ENCODE results near the gene GAS2L2. TPM values are rescaled to one million over a fixed set of nuclear protein-coding genes. Genes with fewer than 3 reads are reported as not detected.

GAS2L2 gene
- total and polyA plus RNA-seq, 2 of the 8 experiments (the other 6 are each of a cell fraction or from before 2014, with no cell fraction given), result 0.09 to 0.13 TPM

GRCh38 chr17:35708951-35709350, 44.1 kb downstream of the GAS2L2 start:
- Histone ChIP-seq H3K14ac (ENCODE audit: insufficient read length) (no peak overlapping the region), H3K9ac (replicated peaks in 1 of 4; ENCODE audit: extremely low read depth in 1 of 4, low read depth in 3 of 4, low read length in 3 of 4) (no peak overlapping the region), H2BK20ac (ENCODE audit: low read length) (no peak overlapping the region), H3K18ac (ENCODE audit: extremely low read depth, low read length) (no peak overlapping the region), H3K4me1 (replicated peaks in 1 of 4; ENCODE audit: control insufficient read depth in 3 of 4, insufficient read depth in 4 of 4, low read length in 3 of 4) (no peaks in the 10 kb centered on the region), H4K8ac (ENCODE audit: extremely low read depth, insufficient read depth, low read length) (no peak overlapping the region), H2AFZ (ENCODE audit: low read length) (no peak overlapping the region), H3K9me3 (ENCODE audit: insufficient read depth in 2 of 2, low read depth in 1 of 2, low read length in 1 of 2) (no peaks in the 10 kb centered on the region), H4K5ac (ENCODE audit: insufficient read length, low read depth, low read length) (no peak overlapping the region), H4K91ac (replicated peaks; ENCODE audit: insufficient read length, low read length) (no peak overlapping the region), H3K27me3 (replicated peaks in 1 of 4; ENCODE audit: control insufficient read depth in 3 of 4, extremely low read depth in 1 of 4, insufficient read depth in 3 of 4, low read length in 3 of 4) (no peaks in the 10 kb centered on the region), H3K27ac (ENCODE audit: low read depth, low read length) (no peak overlapping the region), H2BK15ac (ENCODE audit: low read length) (no peak overlapping the region), H3K56ac (replicated peaks; ENCODE audit: insufficient read length, low read depth, low read length) (no peak overlapping the region), H3K23me2 (ENCODE audit: low read depth, low read length) (no peaks in the 10 kb centered on the region), H3K4me3 (ENCODE audit: extremely low read depth in 1 of 4, insufficient read depth in 2 of 4, low read depth in 3 of 4, low read length in 4 of 4) (no peak overlapping the region), H3K4me2 (ENCODE audit: insufficient read depth in 1 of 2, low read depth in 2 of 2, low read length in 2 of 2) (no peak overlapping the region), H3K36me3 (ENCODE audit: control insufficient read depth in 2 of 4, insufficient read depth in 4 of 4, low read length in 3 of 4) (peaks cover 0 to 25% (median 9%) of the 10 kb centered on the region in 4 experiments; a peak in 6 of 8 replicates), H2AK5ac (ENCODE audit: low read depth, low read length) (no peak overlapping the region), H3K79me2 (ENCODE audit: control insufficient read depth in 1 of 2, insufficient read depth in 2 of 2, low read length in 2 of 2) (no peaks in the 10 kb centered on the region), H2BK120ac (replicated peaks; ENCODE audit: low read depth, low read length) (no peak overlapping the region), H3K4ac (replicated peaks; ENCODE audit: insufficient read length, low read depth, low read length) (no peak overlapping the region), H2BK12ac (ENCODE audit: low read depth, low read length) (no peak overlapping the region), H3K79me1 (ENCODE audit: low read depth, low read length) (no peaks in the 10 kb centered on the region), H4K20me1 (replicated peaks in 1 of 2; ENCODE audit: control insufficient read depth in 1 of 2, insufficient read depth in 2 of 2, low read length in 2 of 2) (peaks cover 0 to 2% of the 10 kb centered on the region in 2 experiments), H3K23ac (ENCODE audit: insufficient read length) (no peak overlapping the region), H2BK5ac (ENCODE audit: low read depth, low read length) (no peak overlapping the region)
- ChIA-PET POLR2A (ENCODE audit: partially characterized antibody) (no interaction called here), CTCF (ENCODE audit: partially characterized antibody) (interaction anchor here (1.3 kb wide), 1 partner anchor 13 kb away, joined by 3 read pairs; no protein-coding TSS in a partner anchor)
- DNase-seq (ENCODE audit: low read depth in 1 of 2, low spot score in 2 of 2) (no peak), FAIRE-seq (no peak)
- 92% methylated on average over 3 of the region's 3 CpGs; no CpG with 5 or more reads in 1 of the 2 experiments for WGBS, 2 experiments (ENCODE audit: extremely low coverage in 1 of 2, insufficient coverage in 1 of 2, insufficient read length in 1 of 2, insufficient replicate concordance in 2 of 2, low coverage in 1 of 2, low lambda C conversion rate in 2 of 2, missing lambda C conversion rate in 1 of 2)
- TF ChIP-seq JUND (IDR thresholded peaks at IDR 0.05; ENCODE audit: low read length), result no peak
- no peak for TF ChIP-seq ASH2L (IDR thresholded peaks at IDR 0.05; ENCODE audit: low read length)
- TF ChIP-seq GTF2F1 (IDR thresholded peaks at IDR 0.05; ENCODE audit: borderline replicate concordance, low read depth, low read length), result no peak
- TF ChIP-seq KDM5A (IDR thresholded peaks at IDR 0.05; ENCODE audit: low read length), result no peak
- TF ChIP-seq RXRA (IDR thresholded peaks at IDR 0.05; ENCODE audit: insufficient read depth, low read depth, low read length), result no peak
- no peak for TF ChIP-seq POLR2AphosphoS5 (IDR thresholded peaks at IDR 0.05; ENCODE audit: low read depth, low read length)
- no peak for TF ChIP-seq BACH1 (IDR thresholded peaks at IDR 0.05; ENCODE audit: low read length)
